GM19193 (cell line): ENCODE data around the gene PRKX.

Source experiments
- POLR2A ChIP-seq: IDR thresholded peaks from 4 replicates; pipeline ENCODE4 v1.6.1; 2011; ENCODE audit not compliant: insufficient read depth, insufficient read length; ENCODE audit errors: extremely low read depth

The PRKX gene

DNA sequence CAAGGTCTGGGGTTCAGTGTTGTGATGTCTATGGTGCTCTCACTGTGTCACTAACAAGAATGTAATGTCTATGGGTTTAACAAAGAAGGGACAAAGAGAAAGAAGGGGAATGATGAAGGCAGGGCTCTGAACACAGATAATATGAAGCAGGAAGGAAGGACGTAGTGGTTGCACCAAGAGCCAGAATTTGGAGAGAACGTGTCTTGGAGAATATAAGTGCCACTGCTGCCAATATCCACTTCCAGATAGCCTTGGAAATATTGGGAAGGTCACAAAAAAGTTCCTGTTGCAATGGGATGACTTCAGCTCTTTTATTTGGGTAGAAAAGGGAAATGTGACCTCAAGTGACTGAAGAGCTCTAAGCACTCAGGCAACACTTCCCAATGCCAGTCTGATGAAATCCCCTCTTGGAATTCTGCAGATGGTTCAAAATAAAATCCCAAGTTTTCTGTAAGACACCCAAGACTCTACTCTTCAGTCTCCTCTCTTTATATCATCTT is 131.8 kb downstream of the PRKX start:
- no peak for TF ChIP-seq POLR2A

GRCh38 chrX:3577551-3577950 is 135.9 kb downstream of the PRKX start:
- no peak for TF ChIP-seq POLR2A

DNA sequence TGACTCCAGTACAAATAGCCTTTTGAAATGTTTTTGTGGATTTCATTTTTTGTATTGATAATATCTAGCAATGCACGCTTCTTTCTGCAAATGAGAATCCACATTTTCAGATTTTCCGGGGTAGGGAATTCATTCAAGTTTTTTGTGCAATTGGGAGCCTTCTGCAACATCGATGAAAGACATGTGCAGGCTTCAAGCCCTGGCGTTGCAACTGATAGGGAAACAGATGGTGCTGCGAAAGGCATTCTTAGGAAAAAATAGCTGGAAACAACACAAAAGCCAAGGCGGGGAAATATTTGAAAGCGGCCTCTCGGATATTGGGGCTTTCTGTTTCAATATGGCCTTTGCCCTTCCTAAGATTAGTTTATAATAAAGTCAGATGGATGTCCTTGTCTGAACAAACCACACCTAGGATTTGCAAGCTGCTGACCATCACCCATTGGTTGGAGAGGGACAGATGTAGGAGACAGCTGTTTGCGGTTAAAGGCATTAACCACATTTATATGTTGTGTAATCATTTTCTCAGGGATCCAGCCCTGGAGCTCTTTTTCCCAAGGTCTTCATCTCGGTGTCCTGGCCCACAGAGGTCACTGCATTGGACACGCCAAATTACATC is 136.5 kb downstream of the PRKX start:
- no peak for TF ChIP-seq POLR2A

- TF ChIP-seq POLR2A: no peak
Observed at GRCh38 chrX:3567686-3568085, 145.8 kb downstream of the PRKX start.

GRCh38 chrX:3563451-3563850 is 150.0 kb downstream of the PRKX start:
- TF ChIP-seq POLR2A: no peak
